Endometrial microvascular endothelial cells (primary cell): ENCODE data around the gene KTI12. TPM values are rescaled to one million over a fixed set of nuclear protein-coding genes. Genes with fewer than 3 reads are reported as not detected.

Source experiments
- in situ Hi-C: cut with HindIII; loops from 2 replicates; pipeline ENCODE4 v1.10.0; 2017; ENCODE audit warnings: low sequenced_read_pairs, low pct_unique_long_range_greater_than_20kb; ENCODE audit errors: inconsistent ontology term
- total RNA-seq: library from RNA; depleted of rRNA; stranded (reverse); fragments of >200 nt; gene quantifications from one replicate; pipeline ENCODE4 v1.2.3, GENCODE V29; 2015; ENCODE audit errors: inconsistent ontology term

Gene KTI12
- total RNA-seq, 1 donor from 2014 or later, result 18.9 TPM

GRCh38 chr1:51998701-51999100 lies 34.9 kb downstream of the KTI12 start:
- in situ Hi-C loops, result no loop called here

DNA sequence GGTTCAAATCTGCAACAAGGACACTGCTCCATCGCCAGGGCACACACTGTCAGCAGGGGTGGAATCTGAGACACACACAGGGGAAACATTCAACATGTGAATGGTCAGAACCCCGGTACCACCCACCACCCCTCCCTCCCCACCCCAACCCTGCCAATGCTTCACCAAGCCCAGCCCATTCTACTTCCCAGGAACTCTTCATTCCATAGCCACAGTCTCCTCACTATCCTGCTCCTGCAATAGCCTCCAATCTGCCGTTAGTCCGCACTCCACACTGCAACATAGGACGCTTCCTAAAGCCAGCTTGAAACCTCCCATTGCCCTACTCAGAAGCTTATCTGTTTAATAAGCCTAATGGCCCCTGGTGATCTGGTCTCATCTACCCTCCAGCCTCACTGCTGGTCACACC lies 35.6 kb downstream of the KTI12 start:
- in situ Hi-C loops, result no loop called here

DNA sequence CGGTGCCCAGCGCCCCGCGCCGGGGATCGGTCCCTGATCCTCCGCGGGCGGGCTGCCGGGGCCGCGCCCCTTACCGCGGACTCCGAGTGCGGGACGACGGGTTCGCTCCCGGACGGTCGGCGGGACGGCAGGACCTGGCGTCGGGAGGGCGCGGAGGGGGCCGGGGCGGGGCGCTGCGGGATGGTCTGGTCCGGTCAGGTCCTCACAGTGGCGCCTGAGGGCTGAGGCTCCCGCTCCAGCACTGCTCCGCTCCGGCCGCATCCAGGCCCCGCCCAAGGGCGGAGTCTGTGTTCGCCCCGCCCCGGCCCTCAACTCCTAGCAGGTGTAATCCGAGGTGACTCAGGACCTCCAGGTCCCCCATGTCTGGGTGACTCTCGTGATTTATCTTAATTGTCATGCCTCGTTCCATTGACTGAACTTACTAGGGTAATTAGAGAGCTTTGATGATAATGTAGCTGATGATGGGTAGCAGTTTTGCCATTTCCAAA lies 43.1 kb downstream of the KTI12 start, which contains the start of gene RAB3B:
Gene RAB3B, minus strand, starts transcription at position 223 of the 488 bp plus-strand sequence. CDS start 13,583 bp downstream, outside the sequence.
- in situ Hi-C loops, result no loop called here

GRCh38 chr1:51989582-51990477 lies 43.8 kb downstream of the KTI12 start:
- in situ Hi-C loops, result no loop called here

DNA sequence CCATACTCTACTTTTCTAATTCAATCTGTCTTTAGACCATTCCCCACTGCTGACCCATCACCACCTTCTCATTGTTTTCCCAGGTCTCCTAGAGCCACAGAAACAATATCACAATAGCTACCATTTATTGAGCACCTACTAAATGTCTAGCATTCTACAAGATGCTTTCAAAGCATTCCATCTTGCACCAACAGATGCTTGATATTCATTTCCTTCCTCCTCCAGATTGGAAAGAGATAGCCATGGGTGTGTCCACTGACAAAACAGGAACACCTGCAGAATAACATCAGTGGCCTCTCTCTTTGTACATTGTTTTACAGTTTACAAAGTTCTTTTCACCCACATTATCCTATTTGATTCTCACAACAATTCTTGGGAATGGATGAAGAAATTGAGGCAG lies 45.4 kb downstream of the KTI12 start:
- in situ Hi-C loops, result no loop called here

DNA sequence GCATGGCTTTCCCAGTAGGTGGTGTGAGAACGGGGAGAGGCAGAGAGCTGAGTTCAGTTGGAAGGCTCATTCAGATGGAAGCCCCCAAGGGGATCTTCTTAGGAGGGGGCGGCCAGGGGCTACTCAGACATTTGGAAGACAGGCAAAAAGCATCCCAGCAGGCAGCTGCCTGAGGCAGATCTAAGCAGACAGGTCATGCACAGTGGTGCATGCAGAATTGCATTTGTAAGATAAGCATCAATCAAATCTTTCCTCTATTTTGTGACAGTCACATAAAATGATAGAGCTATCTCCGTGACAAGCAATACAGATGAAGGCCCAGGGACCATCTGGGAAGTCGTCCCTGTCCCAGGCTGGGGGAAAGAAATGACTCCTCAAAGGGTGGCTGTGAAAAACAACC lies 46.9 kb downstream of the KTI12 start:
- in situ Hi-C loops, result no loop called here

DNA sequence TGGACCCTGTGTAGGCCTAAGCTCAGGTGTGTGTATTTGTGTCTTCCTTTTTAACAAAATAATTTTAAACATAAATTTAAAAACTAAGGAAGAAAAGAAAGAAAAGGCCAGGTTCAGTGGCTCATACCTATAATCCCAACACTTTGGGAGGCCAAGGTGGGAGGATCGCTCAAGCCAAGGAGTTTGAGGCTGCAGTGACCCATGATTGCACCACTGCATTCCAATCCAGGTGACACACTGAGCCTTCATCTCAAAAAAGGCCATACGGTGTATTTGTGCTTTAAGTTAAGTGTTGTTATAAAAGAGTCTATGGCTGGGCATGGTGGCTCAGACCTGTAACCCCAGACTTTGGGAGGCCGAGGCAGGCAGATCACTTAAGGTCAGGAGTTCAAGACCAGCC lies 51.4 kb downstream of the KTI12 start:
- in situ Hi-C loops, result no loop called here

Other genes with a start within 250 kb of the KTI12 start
- gene NRDC, start 155.1 kb downstream of the KTI12 start, total RNA-seq, result 89.2 TPM
- gene RAB3B, start 43.1 kb downstream of the KTI12 start, total RNA-seq, result 1.6 TPM
- 69.9 TPM for gene TXNDC12, start 21.4 kb upstream of the KTI12 start, total RNA-seq
- 41.7 TPM for gene BTF3L4, start 22.5 kb upstream of the KTI12 start, total RNA-seq
- gene ZFYVE9, start 108.3 kb upstream of the KTI12 start, total RNA-seq, result 19.6 TPM